AG09319 (cell line): ENCODE measurements around the gene CELSR2.

Experiments used
- DNase-seq: peaks from one replicate; pipeline ENCODE4 v3.0.0-alpha.2; 2010; ENCODE audit warnings: low read depth; ENCODE audit errors: extremely low read depth
- CTCF ChIP-seq: IDR thresholded peaks from 2 replicates; pipeline ENCODE4 v1.5.1; 2011; ENCODE audit warnings: low read depth, mild to moderate bottlenecking, inconsistent platforms, low read length, moderate library complexity

Gene CELSR2

DNA sequence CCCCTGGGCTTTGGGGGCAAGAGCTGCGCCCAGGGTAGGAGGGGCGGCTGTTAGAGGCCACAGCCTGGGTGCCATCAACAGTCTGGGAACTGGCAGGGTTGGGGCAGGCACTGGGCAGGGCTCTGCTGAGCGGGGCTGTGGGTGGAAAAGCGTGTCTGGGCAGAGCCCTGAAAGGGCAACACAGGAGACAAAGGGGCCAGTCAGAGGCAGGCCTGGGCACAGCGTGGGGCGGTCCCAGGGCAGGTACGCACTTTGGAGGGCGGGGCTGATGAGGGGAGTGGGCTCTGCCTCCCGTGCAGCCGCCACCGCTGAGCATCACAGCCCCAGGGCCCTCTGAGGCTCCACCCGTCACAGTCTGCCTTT lies 13.9 kb downstream of the CELSR2 start:
- TF ChIP-seq CTCF: no peak
- DNase-seq: no peak

GRCh38 chr1:109263597-109264378 lies 14.4 kb downstream of the CELSR2 start:
- peak; percentile 24 for DNase-seq
- peak; percentile 96 for TF ChIP-seq CTCF

- no peak for DNase-seq
- no peak for TF ChIP-seq CTCF
Measured at GRCh38 chr1:109264379-109264755, 15.0 kb downstream of the CELSR2 start.

- TF ChIP-seq CTCF: no peak
- no peak for DNase-seq
Measured at GRCh38 chr1:109265016-109265415, 15.7 kb downstream of the CELSR2 start.

GRCh38 chr1:109265741-109266330 lies 16.5 kb downstream of the CELSR2 start:
- DNase-seq: no peak

GRCh38 chr1:109266965-109267364 lies 17.6 kb downstream of the CELSR2 start:
- TF ChIP-seq CTCF: no peak
- DNase-seq: no peak

More at GRCh38 chr1:109265741-109266330, 16.5 kb downstream of the CELSR2 start:
- no peak for TF ChIP-seq CTCF

DNA sequence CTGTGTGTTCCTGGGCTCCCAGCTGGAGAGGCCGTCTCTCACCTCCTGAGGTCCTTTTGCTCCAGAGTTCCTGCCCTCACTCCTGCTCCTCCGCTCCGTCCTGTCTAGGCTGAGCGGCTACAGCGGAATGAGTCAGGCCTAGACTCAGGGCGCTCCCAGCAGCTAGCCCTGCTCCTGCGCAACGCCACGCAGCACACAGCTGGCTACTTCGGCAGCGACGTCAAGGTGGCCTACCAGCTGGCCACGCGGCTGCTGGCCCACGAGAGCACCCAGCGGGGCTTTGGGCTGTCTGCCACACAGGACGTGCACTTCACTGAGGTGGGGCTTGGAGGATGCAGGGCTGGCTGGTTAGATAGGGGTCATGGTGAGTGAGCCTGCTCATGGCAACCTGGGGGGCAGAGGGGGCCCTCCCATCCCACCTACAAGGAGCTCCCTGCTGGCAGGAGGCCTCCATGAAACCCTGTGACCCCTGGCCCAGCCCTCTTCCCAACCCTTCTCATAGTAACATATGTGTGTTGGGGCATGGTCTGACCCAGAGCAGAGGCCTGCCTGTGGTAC lies 18.5 kb downstream of the CELSR2 start:
- DNase-seq: no peak
- no peak for TF ChIP-seq CTCF
